ENCODE data around the gene SLC29A4. TPM values are rescaled to one million over a fixed set of nuclear protein-coding genes. Genes with fewer than 3 reads are reported as not detected.

The SLC29A4 gene
- total RNA-seq, 2 donors from 2014 or later: 4.6 to 20.7 TPM

DNA sequence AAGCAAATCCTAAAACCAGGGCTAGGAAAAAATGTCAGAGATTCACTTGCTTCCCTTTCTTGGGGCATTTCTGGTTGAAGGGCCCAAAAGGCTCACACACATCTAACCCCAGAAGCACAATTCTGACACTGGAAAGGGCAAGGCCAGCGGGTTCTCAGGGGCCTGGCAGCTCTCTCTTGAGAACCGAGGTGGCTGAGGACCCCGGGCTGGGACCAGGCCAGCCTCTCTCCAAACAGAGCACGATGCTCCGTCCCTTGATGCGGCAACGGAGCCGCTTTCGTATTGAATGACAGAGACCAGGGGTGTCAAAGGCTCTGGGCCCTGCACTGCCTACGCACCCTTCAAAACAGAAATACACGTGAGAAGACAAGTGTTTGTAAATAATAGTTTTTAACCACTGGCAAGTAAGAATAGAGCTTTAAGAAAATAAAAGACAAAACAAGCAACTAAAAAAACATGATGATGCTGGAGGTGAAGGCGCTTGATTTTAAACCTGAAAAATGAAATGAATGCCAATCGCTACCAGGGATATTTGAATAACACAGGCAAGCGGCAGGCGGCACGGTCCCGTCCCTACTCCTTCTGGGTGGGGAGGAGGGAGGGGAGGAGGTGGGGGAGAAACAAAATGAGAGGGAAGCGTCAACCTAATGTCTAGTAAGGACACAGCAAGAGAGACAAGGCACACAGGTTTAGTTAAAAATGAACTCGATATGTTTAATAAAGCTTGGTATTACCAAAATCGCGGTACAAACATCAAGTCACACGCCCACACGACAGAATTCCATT, 68.0 kb downstream of the SLC29A4 start:
- intact Hi-C loops (cut with DNase I): no loop called here
- H3K4me1 ChIP-seq: peaks cover 12% of the 10 kb centered on the region
- peaks cover 4% of the 10 kb centered on the region for H3K36me3 ChIP-seq
- TF ChIP-seq, protein P1, sequence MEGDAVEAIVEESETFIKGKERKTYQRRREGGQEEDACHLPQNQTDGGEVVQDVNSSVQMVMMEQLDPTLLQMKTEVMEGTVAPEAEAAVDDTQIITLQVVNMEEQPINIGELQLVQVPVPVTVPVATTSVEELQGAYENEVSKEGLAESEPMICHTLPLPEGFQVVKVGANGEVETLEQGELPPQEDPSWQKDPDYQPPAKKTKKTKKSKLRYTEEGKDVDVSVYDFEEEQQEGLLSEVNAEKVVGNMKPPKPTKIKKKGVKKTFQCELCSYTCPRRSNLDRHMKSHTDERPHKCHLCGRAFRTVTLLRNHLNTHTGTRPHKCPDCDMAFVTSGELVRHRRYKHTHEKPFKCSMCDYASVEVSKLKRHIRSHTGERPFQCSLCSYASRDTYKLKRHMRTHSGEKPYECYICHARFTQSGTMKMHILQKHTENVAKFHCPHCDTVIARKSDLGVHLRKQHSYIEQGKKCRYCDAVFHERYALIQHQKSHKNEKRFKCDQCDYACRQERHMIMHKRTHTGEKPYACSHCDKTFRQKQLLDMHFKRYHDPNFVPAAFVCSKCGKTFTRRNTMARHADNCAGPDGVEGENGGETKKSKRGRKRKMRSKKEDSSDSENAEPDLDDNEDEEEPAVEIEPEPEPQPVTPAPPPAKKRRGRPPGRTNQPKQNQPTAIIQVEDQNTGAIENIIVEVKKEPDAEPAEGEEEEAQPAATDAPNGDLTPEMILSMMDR (IDR thresholded peaks at IDR 0.05): no peak
- no peaks in the 10 kb centered on the region for H3K27me3 ChIP-seq
- DNase-seq: no peak
- H3K9me3 ChIP-seq: no peaks in the 10 kb centered on the region
- H3K9ac ChIP-seq (ENCODE audit: low read depth in 2 of 2, low read length in 2 of 2): no peak overlapping the region
- H3K4me3 ChIP-seq: no peak overlapping the region
- no peak overlapping the region for H3K27ac ChIP-seq

DNA sequence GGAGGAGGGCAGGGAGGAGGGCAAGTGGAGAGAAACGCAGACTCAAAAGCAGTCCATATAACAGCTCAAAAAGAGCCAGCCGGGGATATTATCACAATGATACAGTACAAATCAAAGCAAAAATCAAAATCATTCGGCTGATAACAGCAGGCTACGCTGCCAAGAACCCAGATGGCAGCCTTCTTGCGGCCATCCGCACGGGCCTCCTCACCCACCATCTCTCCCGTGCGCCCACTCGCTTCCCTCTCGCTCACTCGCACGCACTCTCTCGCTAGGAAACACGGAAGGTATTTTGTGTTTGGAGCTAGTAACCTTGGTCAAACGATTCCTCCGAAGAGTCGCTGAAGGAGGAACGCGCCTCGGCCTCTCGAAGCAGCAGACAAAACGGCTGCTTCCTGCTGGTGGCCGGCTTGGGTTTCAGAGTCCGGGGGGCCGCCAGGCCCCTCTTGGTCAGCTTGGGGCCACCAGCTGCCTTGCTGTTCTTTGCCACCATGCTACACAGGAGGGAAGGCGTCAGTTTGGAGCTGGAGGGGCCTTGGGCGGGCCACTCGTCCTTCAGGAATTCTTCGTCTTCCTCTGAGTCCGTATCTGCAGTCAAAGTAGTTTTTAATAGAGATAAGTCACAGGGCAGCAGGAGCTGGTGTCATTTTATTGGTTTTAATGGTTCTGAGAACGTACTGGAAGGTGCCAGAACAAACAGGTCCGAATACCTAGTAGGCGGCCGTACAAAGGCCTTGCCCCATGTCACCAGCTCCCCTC, 68.9 kb downstream of the SLC29A4 start:
- Histone ChIP-seq H3K4me1 (peaks cover 12% of the 10 kb centered on the region), H3K9me3 (no peaks in the 10 kb centered on the region), H3K36me3 (peaks cover 4% of the 10 kb centered on the region), H3K27ac (no peak overlapping the region), H3K27me3 (no peaks in the 10 kb centered on the region), H3K9ac (ENCODE audit: low read depth in 2 of 2, low read length in 2 of 2) (no peak overlapping the region), H3K4me3 (no peak overlapping the region)
- TF ChIP-seq, protein P1 (IDR thresholded peaks at IDR 0.05): no peak
- DNase-seq: no peak
- intact Hi-C loops (cut with DNase I): no loop called here

DNA sequence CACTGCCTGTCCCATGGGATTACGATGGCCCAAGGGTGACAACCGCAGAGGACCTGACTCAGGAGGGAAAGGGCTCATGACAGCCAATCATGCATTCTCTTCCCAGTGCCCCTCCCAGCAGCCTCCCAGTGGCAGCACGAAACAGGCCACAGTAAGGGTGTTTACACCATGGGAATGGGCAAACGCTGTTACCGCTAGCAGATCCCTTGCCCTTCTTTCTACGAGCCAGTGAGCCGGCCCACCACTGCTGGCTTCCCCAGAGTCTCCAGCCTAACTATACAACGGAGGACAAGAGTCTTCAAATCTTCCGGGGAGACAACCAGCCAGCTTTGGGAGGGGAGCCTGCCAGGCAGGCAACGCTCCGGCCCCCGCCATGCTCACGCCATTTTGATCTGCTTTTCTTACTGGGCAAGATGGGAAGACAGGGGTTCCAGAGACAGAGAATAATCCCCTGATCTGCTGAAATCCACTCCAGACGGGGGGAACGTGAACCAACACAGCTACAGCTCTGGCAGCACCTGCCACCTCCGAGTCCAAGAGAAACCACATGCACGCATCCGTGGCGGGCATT, 69.8 kb downstream of the SLC29A4 start:
- Histone ChIP-seq H3K9me3 (no peaks in the 10 kb centered on the region), H3K9ac (ENCODE audit: low read depth in 2 of 2, low read length in 2 of 2) (no peak overlapping the region), H3K36me3 (peaks cover 4% of the 10 kb centered on the region), H3K4me3 (no peak overlapping the region), H3K4me1 (peaks cover 12% of the 10 kb centered on the region), H3K27me3 (no peaks in the 10 kb centered on the region), H3K27ac (no peak overlapping the region)
- DNase-seq: no peak
- intact Hi-C loops (cut with DNase I): no loop called here
- TF ChIP-seq, protein P1 (IDR thresholded peaks at IDR 0.05): no peak

DNA sequence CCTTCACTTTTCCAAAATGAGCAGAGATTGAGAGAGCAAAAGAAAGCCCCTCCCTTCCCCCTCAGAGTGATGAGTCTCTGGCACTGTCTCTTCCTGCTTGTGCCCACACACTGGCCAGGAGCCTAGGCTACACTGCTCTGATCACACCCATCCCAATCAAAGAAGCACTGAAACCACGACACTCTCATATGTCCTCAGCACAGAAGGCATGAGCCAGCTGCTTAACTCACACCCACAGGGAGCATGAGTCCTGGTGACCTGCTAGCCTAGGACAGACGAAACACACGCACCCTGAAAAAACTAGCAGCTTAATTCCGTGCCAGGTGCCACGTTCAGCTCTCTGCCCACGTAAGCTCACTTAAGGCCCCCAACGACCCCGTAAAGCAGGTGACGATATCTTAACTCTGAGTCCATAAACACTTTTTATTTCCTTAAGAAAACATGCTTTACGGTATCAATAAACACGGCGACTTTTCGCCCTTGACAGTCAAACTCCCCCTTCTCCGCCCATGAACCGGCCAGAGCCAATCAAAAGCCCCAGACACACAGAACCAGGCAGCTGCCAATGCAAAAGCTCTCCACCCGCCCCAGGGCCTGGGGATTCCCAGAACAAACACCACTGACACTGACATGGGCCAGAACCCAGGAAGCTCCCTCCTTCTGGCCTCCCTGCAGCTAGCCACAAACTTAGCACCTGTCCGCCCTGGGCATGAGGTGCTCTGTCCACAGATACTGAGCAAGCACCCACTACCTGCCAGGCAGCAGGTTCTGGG, 71.9 kb downstream of the SLC29A4 start:
- DNase-seq: peak; percentile 91
- no peak overlapping the region for H3K4me3 ChIP-seq
- H3K27ac ChIP-seq: peak overlapping the region; percentile 76
- no peaks in the 10 kb centered on the region for H3K27me3 ChIP-seq
- intact Hi-C loops (cut with DNase I): no loop called here
- no peaks in the 10 kb centered on the region for H3K9me3 ChIP-seq
- peaks cover 12% of the 10 kb centered on the region for H3K4me1 ChIP-seq
- peaks cover 17% of the 10 kb centered on the region for H3K36me3 ChIP-seq
- TF ChIP-seq, protein P1 (IDR thresholded peaks at IDR 0.05): no peak
- H3K9ac ChIP-seq (ENCODE audit: low read depth in 2 of 2, low read length in 2 of 2): peak overlapping the region in 1 of 2 donors; percentile 74

Other genes with a start within 250 kb of the SLC29A4 start
- gene RBAK, start 237.1 kb upstream of the SLC29A4 start, total RNA-seq: 10 to 100 TPM in 1 of 2 donors, 1 to 10 TPM in 1; 8.0 to 11.8 TPM
- 10 to 100 TPM; 43.7 to 47.4 TPM for gene WIPI2, start 92.7 kb upstream of the SLC29A4 start, total RNA-seq
- 10 to 100 TPM; 84.0 to 90.9 TPM for gene TNRC18, start 140.9 kb downstream of the SLC29A4 start, total RNA-seq
- gene FBXL18, start 230.9 kb downstream of the SLC29A4 start, total RNA-seq: 10 to 100 TPM in 1 of 2 donors, 1 to 10 TPM in 1; 6.2 to 12.7 TPM
- 1,000 to 10,000 TPM; 4,879 to 5,787 TPM for gene ACTB, start 247.7 kb downstream of the SLC29A4 start, total RNA-seq